ENCODE measurements around the gene TMEM150C.

The TMEM150C gene

GRCh38 chr4:82500435-82501153, 61.2 kb downstream of the TMEM150C start:
- DNase-seq (ENCODE audit: low read depth in 1 of 2, low spot score in 1 of 2) = no peak
- no peak overlapping the region for H3K4me3 ChIP-seq (replicated peaks; ENCODE audit: insufficient read depth, low read length)
- TF ChIP-seq REST (IDR thresholded peaks at IDR 0.05; ENCODE audit: insufficient replicate concordance, low read depth) = no peak
- no peak for TF ChIP-seq GABPA (IDR thresholded peaks at IDR 0.05; ENCODE audit: low read depth)
- TF ChIP-seq, protein P1, sequence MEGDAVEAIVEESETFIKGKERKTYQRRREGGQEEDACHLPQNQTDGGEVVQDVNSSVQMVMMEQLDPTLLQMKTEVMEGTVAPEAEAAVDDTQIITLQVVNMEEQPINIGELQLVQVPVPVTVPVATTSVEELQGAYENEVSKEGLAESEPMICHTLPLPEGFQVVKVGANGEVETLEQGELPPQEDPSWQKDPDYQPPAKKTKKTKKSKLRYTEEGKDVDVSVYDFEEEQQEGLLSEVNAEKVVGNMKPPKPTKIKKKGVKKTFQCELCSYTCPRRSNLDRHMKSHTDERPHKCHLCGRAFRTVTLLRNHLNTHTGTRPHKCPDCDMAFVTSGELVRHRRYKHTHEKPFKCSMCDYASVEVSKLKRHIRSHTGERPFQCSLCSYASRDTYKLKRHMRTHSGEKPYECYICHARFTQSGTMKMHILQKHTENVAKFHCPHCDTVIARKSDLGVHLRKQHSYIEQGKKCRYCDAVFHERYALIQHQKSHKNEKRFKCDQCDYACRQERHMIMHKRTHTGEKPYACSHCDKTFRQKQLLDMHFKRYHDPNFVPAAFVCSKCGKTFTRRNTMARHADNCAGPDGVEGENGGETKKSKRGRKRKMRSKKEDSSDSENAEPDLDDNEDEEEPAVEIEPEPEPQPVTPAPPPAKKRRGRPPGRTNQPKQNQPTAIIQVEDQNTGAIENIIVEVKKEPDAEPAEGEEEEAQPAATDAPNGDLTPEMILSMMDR (IDR thresholded peaks at IDR 0.05; ENCODE audit: insufficient read depth, low read length) = no peak
- TF ChIP-seq POLR2AphosphoS5 (IDR thresholded peaks at IDR 0.05; ENCODE audit: low read depth) = no peak
- TF ChIP-seq SPI1 (IDR thresholded peaks at IDR 0.05; ENCODE audit: borderline replicate concordance, low read depth) = no peak
- H3K27ac ChIP-seq (replicated peaks) = no peak overlapping the region
- H3K27me3 ChIP-seq (ENCODE audit: insufficient read depth, poor library complexity, severe bottlenecking) = no peaks in the 10 kb centered on the region

GRCh38 chr4:82499738-82500434, 61.9 kb downstream of the TMEM150C start:
- Histone ChIP-seq H3K4me3 (replicated peaks; ENCODE audit: insufficient read depth, low read length) (no peak overlapping the region), H3K27me3 (ENCODE audit: insufficient read depth, poor library complexity, severe bottlenecking) (no peaks in the 10 kb centered on the region), H3K27ac (replicated peaks) (no peak overlapping the region)
- TF ChIP-seq GABPA (IDR thresholded peaks at IDR 0.05; ENCODE audit: low read depth) = no peak
- TF ChIP-seq, protein P1 (IDR thresholded peaks at IDR 0.05; ENCODE audit: insufficient read depth, low read length) = no peak
- no peak for TF ChIP-seq SPI1 (IDR thresholded peaks at IDR 0.05; ENCODE audit: borderline replicate concordance, low read depth)
- no peak for TF ChIP-seq REST (IDR thresholded peaks at IDR 0.05; ENCODE audit: insufficient replicate concordance, low read depth)
- no peak for TF ChIP-seq POLR2AphosphoS5 (IDR thresholded peaks at IDR 0.05; ENCODE audit: low read depth)
- no peak for DNase-seq (ENCODE audit: low read depth in 1 of 2, low spot score in 1 of 2)

- Histone ChIP-seq H3K27ac (replicated peaks) (no peak overlapping the region), H3K27me3 (ENCODE audit: insufficient read depth, poor library complexity, severe bottlenecking) (no peaks in the 10 kb centered on the region), H3K4me3 (replicated peaks; ENCODE audit: insufficient read depth, low read length) (no peak overlapping the region)
- DNase-seq (ENCODE audit: low read depth in 1 of 2, low spot score in 1 of 2) = no peak
- TF ChIP-seq, protein P1 (IDR thresholded peaks at IDR 0.05; ENCODE audit: insufficient read depth, low read length) = no peak
- TF ChIP-seq POLR2AphosphoS5 (IDR thresholded peaks at IDR 0.05; ENCODE audit: low read depth) (no peak), GABPA (IDR thresholded peaks at IDR 0.05; ENCODE audit: low read depth) (no peak), SPI1 (IDR thresholded peaks at IDR 0.05; ENCODE audit: borderline replicate concordance, low read depth) (no peak), REST (IDR thresholded peaks at IDR 0.05; ENCODE audit: insufficient replicate concordance, low read depth) (no peak)
Measured at GRCh38 chr4:82496349-82496748, 65.4 kb downstream of the TMEM150C start.
